NCI-H146 treated with DMSO at 0.1 percent for 48 hours (cell line): ENCODE measurements around the gene ZDHHC19.
"Not testable (repeated sequence)": the region's sequence is repeated elsewhere in the genome, so short reads cannot be mapped to it uniquely, and the experiment has no call there.

Experiments used
- DNase-seq: peaks from one replicate; lab custom pipeline; 2025; ENCODE audit not compliant: unreplicated experiment; lab: John Stamatoyannopoulos, UW

Gene ZDHHC19

DNA sequence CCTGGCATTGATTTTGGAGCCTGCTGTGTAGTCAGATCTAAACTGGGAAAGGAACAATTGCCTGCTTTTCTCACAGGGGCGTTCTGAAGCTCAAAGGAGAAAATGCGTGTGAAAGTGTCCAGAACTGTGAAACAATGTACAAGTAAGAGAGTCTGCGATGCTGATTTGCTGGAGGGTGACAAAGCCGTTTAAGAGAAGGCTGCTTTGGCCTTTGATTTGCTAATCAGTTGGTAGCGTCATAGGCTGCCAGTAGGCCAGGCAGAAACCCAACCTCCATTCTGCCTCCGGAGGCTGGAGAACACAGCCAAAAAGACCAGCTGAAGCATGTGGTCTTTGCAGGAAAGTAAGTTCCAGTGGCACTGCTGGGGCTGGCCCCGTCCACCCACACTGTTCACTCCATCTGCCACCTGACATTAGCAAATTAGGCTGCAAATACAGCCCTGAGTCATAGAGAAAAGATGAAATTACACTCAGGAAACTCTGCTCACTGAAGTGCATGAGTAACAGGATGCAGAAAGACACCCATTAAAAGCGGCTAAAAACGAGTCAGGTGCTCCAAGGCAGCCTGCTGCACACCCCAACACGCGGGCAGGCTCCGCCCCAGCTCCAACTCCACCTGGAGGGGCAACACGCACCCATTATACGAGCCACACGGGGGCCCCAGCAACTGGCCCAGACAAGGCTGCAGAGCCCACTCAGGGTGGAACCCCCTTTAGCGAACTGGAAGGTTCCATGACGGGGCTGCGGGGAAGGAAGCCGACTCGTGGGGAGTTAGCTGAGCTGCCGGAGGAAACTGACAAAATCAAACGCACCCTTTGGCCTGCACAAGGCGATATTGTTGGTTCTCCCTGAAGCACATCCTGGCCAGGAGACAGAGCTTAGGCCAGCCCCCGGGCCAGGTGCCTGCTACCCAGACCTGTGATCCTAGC is 31.6 kb downstream of the ZDHHC19 start:
- peak; percentile 29 for DNase-seq

DNA sequence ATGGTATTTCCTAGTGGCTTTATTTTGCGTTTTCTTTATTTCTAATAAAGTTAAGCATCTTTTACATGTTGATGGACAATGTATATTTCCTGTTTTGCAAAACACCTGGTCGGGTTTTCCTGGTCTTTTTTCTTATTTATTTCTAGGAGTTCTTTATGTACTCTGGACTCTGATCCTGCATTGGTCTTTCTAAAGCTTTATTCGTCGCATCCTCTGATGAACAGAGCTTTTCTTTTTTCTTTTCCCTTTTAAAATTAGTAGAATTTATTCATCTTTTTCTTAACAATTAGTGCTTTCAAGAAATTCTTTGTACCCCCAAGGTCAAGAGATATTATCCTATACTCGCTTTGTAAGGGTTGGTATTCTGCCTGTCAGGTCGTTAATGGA is 32.2 kb downstream of the ZDHHC19 start:
- DNase-seq = no peak

DNA sequence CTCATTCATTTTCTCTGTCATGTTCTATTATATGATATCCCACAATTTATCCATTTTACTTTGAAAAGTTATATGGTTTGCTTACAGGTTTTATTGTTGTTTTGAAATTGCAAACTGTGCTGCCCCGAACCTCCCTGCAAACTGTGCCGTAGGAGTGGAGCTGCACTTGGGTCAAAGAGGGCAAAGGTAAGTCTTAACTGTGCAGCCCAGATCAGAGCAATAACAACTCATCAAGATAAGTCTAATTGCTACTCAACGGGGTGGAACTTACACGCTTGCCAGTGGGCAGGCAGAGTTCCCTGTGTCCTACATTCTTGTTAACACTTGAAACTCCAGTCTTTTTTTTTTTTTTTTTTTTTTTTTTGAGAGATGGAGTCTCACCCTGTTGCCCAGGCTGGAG is 33.2 kb downstream of the ZDHHC19 start:
- DNase-seq = no peak

DNA sequence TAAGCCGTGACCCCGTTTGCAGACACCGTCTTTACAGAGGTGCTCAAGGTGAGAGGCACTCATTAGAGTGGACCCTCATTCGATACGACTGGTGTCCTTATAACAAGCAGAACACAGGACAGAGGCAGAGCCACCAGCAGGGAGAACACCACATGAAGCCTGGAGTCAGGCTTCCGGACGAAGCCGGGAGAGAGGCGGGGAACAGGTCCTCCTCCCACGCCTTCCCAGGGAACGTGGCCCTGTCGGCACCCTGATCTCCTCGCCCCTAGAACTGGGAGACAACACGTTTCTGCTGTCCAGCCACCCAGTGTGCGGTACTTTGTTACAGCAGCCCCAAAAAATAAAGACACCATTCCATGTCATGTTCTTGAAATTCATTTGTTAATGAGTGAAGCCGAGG is 33.6 kb downstream of the ZDHHC19 start:
- DNase-seq = no peak

DNA sequence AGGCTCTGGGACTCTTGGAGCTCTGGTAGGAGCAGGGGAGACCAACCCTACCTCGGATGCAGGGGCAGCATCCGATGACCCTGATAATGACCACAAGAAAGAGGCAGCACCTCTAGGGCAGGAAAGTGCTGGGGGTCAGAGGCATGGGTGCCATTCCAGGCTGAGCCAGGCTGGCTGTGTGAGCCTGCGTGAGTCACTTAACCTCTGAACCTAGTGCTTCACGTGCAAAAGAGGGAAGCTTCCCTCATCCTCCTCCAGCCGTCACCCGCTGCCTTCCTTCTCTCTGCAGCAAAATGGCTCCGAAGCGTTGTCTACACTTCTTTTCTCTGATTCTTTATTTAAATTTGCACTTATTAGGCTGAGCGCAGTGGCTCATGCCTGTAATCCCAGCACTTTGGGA is 35.5 kb downstream of the ZDHHC19 start:
- DNase-seq = no peak

DNA sequence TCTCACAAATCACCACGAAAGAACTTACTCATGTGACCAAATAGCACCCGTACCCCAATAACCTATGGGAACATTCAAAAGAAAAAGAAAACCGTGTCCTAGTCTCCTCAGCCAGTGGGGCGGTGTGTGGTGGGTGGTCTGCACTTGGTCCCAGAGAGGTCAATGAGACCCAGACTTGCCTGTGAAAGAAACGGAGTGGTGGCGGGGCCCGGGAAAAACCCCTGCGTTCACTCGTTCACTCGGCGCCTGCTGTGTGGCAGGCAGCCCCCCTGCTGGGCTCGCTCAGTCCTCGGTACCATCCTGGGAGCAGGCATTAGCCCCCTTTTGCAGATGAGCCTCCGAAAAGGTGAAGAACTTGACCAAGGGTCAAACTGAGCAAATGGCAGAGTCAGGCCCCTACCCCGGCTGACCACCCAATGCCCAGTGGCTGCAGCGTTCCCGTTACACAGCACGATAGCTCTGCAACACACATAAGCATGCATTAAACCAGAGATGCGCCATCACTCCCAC is 36.0 kb downstream of the ZDHHC19 start:
- no peak for DNase-seq

DNA sequence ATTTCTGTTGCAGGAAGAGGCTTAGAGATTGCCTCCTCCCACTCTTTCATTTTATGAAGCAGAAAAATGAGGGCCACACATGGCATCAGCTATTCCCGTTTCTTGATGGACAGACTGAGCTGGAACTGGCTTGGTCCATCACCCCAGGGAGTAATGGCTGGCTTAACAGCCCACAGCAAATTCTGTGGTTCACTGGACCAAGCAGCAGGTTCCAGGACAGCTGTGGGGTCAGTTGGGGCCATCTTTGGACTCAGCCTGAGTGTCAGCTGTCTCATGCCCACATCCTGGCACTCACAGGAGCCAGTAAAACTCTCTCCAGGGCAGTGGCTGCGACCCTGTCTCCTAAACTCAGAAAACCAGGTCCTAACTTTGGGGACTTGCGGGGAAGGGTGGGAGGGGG is 36.5 kb downstream of the ZDHHC19 start:
- DNase-seq = no peak

DNA sequence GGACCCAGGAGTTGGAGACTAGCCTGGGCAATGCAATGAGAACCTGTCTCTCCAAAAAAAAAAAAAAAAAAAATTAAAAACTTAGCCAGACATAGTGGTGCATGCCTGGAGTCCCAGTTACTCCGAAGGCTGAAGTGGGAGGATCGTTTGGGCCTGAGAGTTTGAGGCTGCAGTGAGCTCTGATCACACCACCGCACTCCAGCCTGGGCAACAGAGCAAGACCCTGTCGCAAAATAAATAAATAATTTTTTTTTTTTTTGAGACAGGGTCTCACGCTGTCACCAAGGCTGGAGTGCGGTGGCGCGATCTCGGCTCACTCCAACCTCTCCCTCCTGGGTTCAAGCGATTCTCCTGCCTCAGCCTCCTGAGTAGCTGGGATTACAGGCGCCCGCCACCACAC is 40.9 kb downstream of the ZDHHC19 start:
- not testable (repeated sequence) for DNase-seq

DNA sequence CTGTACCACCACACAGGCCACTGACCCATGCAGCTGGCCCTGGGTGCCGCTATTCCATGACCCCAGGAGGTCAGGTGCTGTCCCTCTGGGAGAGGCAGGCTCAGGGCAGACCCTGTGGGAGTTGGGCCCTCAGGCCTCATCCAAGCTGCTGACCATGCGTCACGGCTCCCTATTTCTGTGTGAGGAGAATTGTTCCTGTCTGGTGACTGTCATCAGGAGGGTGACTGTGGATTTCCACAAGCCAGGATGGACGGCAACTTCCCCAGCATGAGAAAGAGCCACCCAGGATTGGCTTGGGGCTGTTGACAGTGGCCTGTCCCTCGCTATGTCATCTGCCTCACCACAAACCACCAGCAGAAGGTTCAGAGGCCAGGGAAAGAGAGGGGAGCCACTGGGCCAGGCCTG is 41.4 kb downstream of the ZDHHC19 start:
- no peak for DNase-seq

DNA sequence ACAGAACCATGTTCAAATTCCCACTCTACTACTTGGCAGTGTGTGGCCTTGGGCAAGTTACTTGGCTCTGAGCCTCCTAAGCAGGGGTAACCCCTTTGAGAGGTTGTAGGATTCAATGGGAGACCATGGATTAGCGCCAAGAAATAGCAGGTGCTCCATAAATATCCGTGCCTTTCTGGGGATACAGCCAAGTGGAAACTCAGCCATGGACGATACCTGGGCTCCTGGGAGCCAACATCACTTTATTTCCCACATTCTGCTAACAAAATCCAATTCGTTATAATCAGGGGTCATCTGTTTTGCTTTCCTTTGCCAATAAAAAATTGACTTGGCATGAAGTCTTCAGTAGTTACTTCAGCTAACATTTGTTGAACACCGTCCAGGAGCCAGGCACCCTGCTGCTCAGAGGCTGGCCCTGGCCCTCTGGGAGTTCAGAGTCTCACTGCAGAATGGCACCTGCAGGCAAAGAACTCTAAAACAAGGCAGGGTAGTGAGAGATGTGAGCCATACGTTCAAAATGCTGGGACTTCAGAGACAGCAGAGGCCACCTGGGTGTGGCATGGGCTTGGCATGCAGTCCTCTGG is 42.3 kb downstream of the ZDHHC19 start:
- DNase-seq = no peak

DNA sequence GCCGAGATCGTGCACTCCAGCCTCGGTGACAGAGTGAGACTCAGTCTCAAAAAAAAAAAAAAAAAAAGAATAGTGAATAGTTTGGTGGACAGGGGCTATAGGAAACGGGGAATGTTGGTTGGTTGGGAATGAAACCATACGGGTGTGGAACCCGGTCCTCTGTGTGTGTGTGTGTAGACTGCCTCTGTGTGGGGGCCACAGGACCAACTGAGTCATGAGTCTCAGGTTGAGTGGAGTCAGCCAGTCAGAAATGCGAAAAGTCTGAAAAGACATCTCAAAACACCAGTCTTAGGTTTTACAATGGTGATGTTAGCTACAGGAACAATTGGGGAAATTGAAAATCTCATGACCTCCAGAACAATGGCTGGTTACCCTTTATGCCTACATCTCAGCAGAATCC is 44.5 kb downstream of the ZDHHC19 start:
- no peak for DNase-seq

DNA sequence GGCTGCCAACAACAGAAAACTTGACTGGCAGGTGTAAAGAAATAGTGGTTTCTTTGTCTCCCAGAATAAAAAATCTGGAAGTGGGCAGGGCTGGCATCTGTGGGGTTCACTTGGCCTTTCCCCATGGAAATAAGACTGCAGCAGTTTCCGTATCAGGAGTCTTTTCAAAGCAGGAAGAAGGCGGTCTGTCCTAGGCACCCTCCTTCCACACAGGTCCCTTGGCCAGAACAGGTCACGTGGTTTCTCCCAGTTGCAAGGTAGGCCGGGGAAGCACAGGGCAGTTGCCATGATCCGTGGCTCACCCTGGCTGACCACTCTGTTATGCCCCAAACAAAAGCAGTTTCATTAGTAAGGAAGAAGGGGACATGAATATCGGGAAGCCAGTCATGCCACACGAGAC is 45.4 kb downstream of the ZDHHC19 start:
- DNase-seq = no peak

DNA sequence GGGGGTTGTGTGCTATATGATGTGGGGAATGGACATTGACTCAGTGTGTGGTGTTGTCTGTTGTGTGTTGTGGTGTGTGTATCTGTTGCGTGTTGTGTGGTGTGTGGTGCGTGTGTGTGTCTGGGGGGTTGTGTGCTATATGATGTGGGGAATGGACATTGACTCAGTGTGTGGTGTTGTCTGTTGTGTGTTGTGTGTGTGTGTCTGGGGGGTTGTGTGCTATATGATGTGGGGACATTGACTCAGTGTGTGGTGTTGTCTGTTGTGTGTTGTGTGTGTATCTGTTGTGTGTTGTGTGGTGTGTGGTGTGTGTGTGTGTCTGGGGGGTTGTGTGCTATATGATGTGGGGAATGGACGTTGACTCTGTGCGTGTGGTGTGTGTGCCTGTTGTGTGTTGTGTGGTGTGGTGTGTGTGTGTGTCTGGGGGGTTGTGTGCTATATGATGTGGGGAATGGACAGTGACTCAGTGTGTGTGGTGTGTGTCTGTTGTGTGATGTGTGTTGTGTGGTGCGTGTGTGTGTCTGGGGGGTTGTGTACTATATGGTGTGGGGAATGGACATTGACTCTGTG is 46.1 kb downstream of the ZDHHC19 start:
- not testable (repeated sequence) for DNase-seq

DNA sequence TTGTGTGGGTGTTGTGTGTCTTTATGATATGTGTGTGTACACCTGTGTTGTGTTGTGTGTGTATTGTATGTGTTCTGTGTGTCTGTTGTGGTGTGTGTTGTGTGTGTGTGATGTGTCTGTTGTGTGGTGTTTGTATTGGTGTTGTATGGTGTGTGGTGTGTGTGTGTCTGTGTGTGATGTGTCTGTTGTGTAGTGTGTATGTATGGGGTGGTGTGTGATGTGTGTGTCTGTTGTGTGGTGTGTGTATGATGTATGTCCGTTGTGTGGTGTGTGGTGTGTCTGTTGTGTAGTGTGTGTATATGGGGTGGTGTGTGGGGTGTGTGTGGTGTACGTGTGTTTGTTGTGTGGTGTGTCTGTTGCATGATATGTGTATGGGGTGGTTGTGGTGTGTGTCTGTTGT is 46.6 kb downstream of the ZDHHC19 start:
- no peak for DNase-seq

DNA sequence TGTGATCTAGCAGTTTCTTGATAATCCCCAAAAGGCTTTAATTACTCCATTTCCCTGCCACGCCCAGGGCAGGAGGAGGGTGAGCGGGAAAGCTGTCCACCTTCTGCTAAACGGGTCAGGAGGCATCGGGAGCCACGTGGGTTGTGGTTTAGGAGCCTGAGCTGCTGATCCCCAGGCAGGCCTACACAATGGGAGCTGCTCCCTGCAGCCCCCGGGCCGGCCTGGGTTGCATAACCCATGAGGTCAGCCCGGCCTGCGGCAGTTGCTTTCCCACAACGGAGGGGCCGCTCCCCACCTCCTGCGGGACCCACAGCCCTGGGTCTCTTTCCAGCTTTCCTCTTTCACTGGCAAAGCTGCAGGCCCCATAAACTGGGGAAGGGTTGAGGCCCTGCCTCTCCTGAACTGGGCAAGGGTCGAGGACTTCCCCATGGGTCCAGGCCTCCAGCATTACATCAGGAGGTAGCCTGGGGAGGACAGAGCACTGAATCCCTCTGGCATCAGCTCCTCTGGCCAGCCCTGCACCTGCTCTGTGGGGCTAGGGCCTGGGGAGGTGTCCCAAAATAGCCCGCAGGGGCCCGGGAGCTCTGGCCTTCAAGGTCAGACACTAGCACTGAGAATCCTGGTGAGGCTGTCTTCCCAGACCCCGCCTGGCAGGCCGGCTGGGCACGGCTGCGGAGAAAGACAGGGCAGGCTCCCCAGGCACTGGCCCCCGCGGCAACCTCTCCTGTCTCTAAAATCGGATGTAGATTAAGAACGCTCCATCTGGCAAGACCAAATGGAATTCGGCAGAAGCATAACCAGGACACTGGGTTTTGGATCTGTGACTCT is 47.3 kb downstream of the ZDHHC19 start:
- DNase-seq = no peak

DNA sequence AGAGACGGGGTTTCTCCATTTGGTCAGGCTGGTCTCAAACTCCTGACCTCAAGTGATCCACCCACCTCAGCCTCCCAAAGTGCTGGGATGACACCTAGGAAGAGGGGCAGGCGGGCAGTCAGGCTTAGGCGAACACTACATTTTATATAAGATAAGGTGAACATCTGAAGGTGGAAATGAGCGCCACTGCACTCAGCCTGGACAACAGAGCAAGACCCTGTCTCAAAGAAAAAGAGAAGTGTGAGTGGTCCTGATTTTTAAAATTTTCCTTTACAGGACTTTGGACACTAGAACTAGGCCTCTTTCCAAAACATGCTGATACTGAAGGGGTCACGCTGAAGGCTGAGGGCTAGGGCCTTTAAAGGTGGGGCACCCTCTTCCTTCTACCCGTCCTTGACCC is 48.0 kb downstream of the ZDHHC19 start:
- no peak for DNase-seq

DNA sequence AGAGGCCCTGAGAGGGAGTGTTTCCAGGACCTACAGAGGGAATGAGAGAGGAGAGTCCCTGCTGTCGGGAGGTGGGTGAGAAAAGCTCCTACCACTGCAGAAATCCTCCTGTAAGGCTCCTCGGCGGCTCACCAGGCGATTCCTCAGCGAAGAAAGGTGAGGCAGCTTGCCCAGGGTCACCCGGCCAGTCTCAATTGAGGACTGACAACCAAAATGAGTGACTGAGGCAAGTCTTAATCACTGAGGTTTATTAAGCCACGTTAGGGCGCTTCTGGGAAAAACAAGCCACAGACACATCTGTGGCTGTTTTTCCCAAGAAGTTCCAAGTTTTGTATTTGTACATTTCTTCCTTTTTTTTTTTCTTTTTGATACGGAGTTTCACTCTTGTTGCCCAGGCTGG is 48.5 kb downstream of the ZDHHC19 start:
- DNase-seq = no peak

DNA sequence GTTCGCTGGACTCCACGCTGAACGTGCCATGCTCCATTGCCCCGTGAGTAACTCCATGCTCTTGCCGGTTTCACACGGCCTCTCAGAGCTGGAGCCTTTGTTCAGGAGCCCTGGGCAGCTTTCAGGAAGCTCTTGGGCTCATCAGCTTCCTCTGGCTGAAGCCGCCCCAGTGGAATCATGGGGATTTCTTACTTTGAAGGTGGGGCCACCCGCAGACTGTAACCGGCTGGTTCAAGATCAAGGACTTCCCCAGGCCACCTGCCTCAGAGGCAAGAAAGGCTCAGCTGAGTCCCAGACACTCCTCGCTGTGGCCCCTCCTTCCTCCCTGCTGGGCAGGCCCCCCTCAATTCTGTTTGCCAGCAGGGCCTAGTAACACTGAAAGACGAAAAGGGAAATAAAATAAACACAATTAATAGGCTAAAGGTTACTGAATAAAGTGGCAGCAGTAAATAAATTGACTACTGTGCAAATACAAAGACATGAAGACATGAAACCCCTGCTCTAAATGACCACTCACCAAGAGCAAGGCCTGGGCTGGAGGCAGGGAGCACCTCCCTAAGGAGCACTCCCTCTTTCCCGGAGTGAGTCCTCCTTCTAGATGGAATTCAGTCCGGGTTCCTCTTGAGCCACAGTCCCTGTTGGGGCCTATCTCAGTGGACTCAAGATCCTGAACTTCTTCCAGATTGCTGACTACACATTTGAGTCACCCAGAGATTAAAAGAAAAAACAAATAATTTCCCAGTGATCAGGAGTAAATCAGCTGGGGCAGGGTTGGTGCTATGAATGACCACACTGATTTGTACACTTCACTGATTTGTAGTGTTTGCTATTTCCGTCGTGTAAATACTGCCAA is 51.0 kb downstream of the ZDHHC19 start:
- peak; percentile 64 for DNase-seq

DNA sequence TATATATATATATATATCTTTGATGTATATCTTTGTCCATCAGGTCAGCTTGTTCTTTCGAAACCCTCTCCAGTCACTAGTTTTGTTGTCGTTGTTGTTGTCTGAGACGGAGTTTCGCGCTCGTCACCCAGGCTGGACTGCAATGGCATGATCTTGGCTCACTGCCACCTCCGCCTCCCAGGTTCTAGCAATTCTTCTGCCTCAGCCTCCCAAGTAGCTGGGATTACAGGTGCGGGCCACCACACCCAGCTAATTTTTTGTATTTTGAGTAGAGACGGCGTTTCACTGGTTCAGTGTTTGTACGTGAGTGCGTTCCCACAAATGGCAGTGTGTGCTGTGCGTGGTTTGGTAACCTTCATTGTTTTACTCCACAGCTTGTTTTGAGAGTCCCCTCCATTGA is 51.7 kb downstream of the ZDHHC19 start:
- no peak for DNase-seq

DNA sequence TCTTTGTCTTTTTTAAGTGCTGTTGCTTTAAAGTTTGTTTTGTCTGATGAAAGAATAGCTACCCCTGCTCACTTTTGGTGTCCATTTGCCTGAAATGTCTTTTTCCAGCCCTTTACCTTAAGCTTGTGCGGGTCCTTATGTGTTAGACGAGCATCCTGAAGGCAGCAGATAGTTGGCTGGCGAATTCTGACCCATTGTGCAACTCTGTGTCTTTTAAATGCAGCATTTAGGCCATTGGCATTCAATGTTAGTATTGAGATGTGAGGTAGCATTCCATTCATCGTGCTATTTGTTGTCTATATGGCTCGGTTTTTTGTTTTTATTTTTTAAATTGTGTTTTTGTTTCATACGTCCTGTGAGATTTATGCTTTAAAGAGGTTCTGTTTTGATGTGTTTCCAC is 55.0 kb downstream of the ZDHHC19 start:
- DNase-seq = no peak
